ENCODE data around the gene ZNF770. TPM values are rescaled to one million over a fixed set of nuclear protein-coding genes. Genes with fewer than 3 reads are reported as not detected.

ZNF770 gene
- total and polyA plus RNA-seq, 7 experiments from 2014 or later: 32.5 to 146 (median 60.1) TPM

DNA sequence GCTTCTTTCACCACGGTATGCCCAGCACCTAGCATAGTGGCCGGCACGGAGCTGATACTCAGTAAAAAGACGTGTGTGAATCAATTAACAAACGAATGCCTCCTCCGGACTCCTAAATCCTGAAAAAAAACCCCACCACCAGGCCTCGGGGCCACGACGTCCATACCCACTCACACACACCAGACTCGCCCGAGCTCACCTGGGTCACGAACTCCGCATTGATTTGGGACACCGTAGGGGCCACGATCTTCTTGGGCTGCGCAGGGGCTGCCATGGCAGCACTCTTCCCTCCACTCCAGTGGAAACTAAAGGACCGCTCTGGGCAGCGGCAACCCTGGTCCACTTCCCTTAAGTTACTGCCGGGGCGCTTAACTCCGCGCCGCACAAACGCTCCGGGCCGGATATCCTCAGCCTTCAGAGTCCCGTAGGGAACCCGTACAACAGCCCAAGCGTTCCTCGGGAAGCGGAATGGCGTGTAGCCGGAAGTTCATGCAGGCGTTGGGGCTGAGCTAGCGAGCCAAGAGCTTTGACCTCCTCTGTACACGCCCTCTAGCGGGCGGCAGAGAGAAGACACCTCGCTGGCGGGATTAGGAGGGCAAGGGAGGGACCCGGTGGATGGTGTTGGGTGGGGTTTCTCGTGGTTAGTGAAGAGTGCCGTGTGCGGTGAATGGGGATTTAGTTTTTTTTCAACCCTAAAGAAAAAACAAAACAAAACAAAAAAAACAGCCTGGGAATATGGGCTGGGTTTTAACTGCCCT is 18.6 kb downstream of the ZNF770 start, which contains the start of gene AQR:
Gene AQR, minus strand, starts transcription at position 403 of the 758 bp plus-strand sequence. Its CDS starts 129 bp downstream, at position 274.
- Histone ChIP-seq H3K4me3 (ENCODE audit: low read length) (peak within 1 kb of the TSS; percentile 99), H3K9me3 (ENCODE audit: control insufficient read depth in 2 of 3, low read length in 3 of 3) (no peaks in the 10 kb centered on the region), H3K36me3 (ENCODE audit: control insufficient read depth in 2 of 3, insufficient read depth in 3 of 3, low read length in 3 of 3) (peaks cover 0 to 4% (median 0%) of the 10 kb centered on the region in 3 experiments), H3K27me3 (ENCODE audit: control insufficient read depth in 2 of 2, insufficient read depth in 2 of 2, low read length in 2 of 2) (no peaks in the 10 kb centered on the region), H3K4me1 (ENCODE audit: control insufficient read depth in 2 of 2, insufficient read depth in 2 of 2, low read length in 2 of 2) (peaks cover 10 to 15% of the 10 kb centered on the region in 2 donors), H3K27ac (ENCODE audit: low read depth, low read length) (peak within 1 kb of the TSS; percentile 83)
- ChIA-PET POLR2A (interaction anchor here (0.6 to 4.0 kb wide), 9 partner anchors 8 to 744 kb away, joined by 3 to 126 read pairs (median 3); partner anchors contain the start of genes EMC4 and ZNF770), CTCF (interaction anchor here (0.6 to 2.3 kb wide), 8 partner anchors 13 to 835 kb away, joined by 3 to 27 read pairs (median 3); partner anchors contain the start of gene ZNF770)
- H3K36me3 Mint-ChIP-seq: peaks cover 4 to 13% (median 8%) of the 10 kb centered on the region in 5 donors
- no peaks in the 10 kb centered on the region for H3K9me3 Mint-ChIP-seq
- H3K4me3 Mint-ChIP-seq: peak within 1 kb of the TSS; percentile 92 to 99 (median 98)
- intact Hi-C loops (cut with micrococcal nuclease): loop anchor here (1.0 to 10.0 kb wide), 11 partner anchors 17 to 1608 kb away; partner anchors contain the start of genes EMC4 (in 2 of the 2), ZNF770 (in 2 of the 2), AVEN (in 1 of the 2) and CDIN1 (in 1 of the 2)
- peak; percentile 98 for ATAC-seq
- H3K27ac Mint-ChIP-seq: peak within 1 kb of the TSS; percentile 88 to 100 (median 95)
- no peaks in the 10 kb centered on the region for H3K27me3 Mint-ChIP-seq
- peaks cover 30 to 56% (median 51%) of the 10 kb centered on the region in 7 donors for H3K4me1 Mint-ChIP-seq
- peak; percentile 74 to 91 (median 85) for DNase-seq

DNA sequence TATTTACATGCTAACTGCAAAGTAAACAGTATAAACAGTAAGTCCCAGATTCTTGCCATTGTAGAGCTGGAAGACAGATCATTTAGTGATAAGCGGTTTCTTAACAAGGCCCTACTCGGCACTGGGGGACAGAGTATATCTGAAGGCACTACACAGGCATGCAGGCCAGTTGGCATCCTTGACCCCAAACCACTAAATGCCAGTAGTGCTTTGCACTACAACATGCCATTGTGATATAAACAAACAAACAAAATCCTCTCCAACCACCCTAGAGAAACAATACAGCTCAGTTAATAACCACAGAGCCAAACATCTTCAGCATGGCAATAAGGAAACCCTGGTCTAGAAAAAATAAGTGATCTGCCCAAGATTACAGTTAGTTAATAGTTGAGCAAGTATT is 23.8 kb downstream of the ZNF770 start:
- peaks cover 28 to 76% (median 59%) of the 10 kb centered on the region in 7 donors for H3K4me1 Mint-ChIP-seq
- H3K4me3 ChIP-seq (ENCODE audit: low read length): no peak overlapping the region
- H3K36me3 ChIP-seq (ENCODE audit: control insufficient read depth in 2 of 3, insufficient read depth in 3 of 3, low read length in 3 of 3): peaks cover 0 to 18% (median 6%) of the 10 kb centered on the region in 3 experiments
- POLR2A ChIA-PET: no interaction called here
- no peak for ATAC-seq
- no peak overlapping the region for H3K27ac ChIP-seq (ENCODE audit: low read depth, low read length)
- H3K4me1 ChIP-seq (ENCODE audit: control insufficient read depth in 2 of 2, insufficient read depth in 2 of 2, low read length in 2 of 2): peaks cover 10 to 15% of the 10 kb centered on the region in 2 donors
- H3K9me3 Mint-ChIP-seq: no peaks in the 10 kb centered on the region
- peaks cover 8 to 32% (median 15%) of the 10 kb centered on the region in 5 donors for H3K36me3 Mint-ChIP-seq
- CTCF ChIA-PET: no interaction called here
- no peak overlapping the region for H3K4me3 Mint-ChIP-seq
- H3K27me3 ChIP-seq (ENCODE audit: control insufficient read depth in 2 of 2, insufficient read depth in 2 of 2, low read length in 2 of 2): no peaks in the 10 kb centered on the region
- no peaks in the 10 kb centered on the region for H3K9me3 ChIP-seq (ENCODE audit: control insufficient read depth in 2 of 3, low read length in 3 of 3)
- no peak for DNase-seq
- H3K27ac Mint-ChIP-seq: peak overlapping the region in 3 of 9 donors; percentile 10 to 33 (median 28)
- H3K27me3 Mint-ChIP-seq: no peaks in the 10 kb centered on the region
- intact Hi-C loops (cut with micrococcal nuclease): loop anchor here in 1 of 2 donors (10.0 kb wide), 1 partner anchor 739 kb away; the partner anchor contains the start of gene EMC4

DNA sequence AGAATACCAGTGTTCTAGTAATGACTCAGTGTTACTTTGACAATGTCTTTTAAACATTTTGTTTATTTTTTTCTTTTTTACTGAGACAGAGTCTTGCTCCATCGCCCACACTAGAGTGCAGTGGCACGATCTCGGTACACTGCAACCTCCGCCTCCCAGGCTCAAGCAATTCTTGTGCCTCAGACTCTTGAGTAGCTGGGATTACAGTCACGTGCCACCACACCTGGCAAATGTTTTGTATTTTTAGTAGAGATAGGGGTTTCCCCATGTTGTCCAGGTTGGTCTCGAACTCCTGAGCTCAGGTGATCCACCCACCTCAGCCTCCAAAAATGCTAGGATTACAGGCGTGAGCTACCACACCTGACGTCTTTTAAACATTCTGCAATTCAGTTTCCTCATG is 34.2 kb downstream of the ZNF770 start:
- ATAC-seq (no peak), DNase-seq (no peak)
- Histone ChIP-seq H3K27ac (ENCODE audit: low read depth, low read length) (no peak overlapping the region), H3K36me3 (ENCODE audit: control insufficient read depth in 2 of 3, insufficient read depth in 3 of 3, low read length in 3 of 3) (peaks cover 0 to 31% (median 9%) of the 10 kb centered on the region in 3 experiments), H3K4me3 (ENCODE audit: low read length) (no peak overlapping the region), H3K9me3 (ENCODE audit: control insufficient read depth in 2 of 3, low read length in 3 of 3) (no peaks in the 10 kb centered on the region), H3K4me1 (ENCODE audit: control insufficient read depth in 2 of 2, insufficient read depth in 2 of 2, low read length in 2 of 2) (no peaks in the 10 kb centered on the region), H3K27me3 (ENCODE audit: control insufficient read depth in 2 of 2, insufficient read depth in 2 of 2, low read length in 2 of 2) (no peaks in the 10 kb centered on the region)
- Mint-ChIP-seq H3K4me1 (peaks cover 0 to 13% (median 6%) of the 10 kb centered on the region in 7 donors), H3K27me3 (no peaks in the 10 kb centered on the region), H3K4me3 (no peak overlapping the region), H3K27ac (no peak overlapping the region), H3K36me3 (peaks cover 5 to 31% (median 12%) of the 10 kb centered on the region in 5 donors), H3K9me3 (no peaks in the 10 kb centered on the region)
- CTCF ChIA-PET: interaction anchor here (0.6 kb wide), 2 partner anchors 13 to 190 kb away, joined by 3 read pairs; no protein-coding TSS in a partner anchor
- intact Hi-C loops (cut with micrococcal nuclease): loop anchor here in 1 of 2 donors (2.0 kb wide), 1 partner anchor 15 kb away; the partner anchor contains the start of gene AQR
- POLR2A ChIA-PET: interaction anchor here (0.7 kb wide), 1 partner anchor 21 kb away, joined by 5 read pairs; no protein-coding TSS in a partner anchor

DNA sequence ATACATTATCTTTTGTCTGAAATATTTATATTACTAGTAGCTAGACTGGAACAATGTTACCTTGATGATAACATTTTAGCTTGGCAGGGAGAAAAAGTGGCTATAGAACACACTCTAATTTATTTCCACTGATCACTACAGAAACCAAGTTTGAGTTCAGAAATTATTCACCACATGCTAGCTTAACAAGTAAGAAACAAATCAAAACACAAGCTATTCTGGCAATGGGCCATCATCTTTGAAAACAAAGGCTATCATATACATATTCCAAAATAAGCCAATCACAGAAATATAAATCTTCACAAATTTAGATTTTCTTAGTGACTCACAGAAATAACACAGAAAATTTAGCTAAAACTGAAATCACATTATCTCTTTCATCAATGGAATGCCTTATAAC is 35.6 kb downstream of the ZNF770 start:
- Histone ChIP-seq H3K27ac (ENCODE audit: low read depth, low read length) (no peak overlapping the region), H3K36me3 (ENCODE audit: control insufficient read depth in 2 of 3, insufficient read depth in 3 of 3, low read length in 3 of 3) (peaks cover 0 to 35% (median 14%) of the 10 kb centered on the region in 3 experiments), H3K4me3 (ENCODE audit: low read length) (no peak overlapping the region), H3K4me1 (ENCODE audit: control insufficient read depth in 2 of 2, insufficient read depth in 2 of 2, low read length in 2 of 2) (no peaks in the 10 kb centered on the region), H3K27me3 (ENCODE audit: control insufficient read depth in 2 of 2, insufficient read depth in 2 of 2, low read length in 2 of 2) (no peaks in the 10 kb centered on the region), H3K9me3 (ENCODE audit: control insufficient read depth in 2 of 3, low read length in 3 of 3) (no peaks in the 10 kb centered on the region)
- DNase-seq: no peak
- ChIA-PET POLR2A (interaction anchor here (0.6 to 1.4 kb wide), 2 partner anchors 12 to 15 kb away, joined by 3 read pairs; no protein-coding TSS in a partner anchor), CTCF (no interaction called here)
- ATAC-seq: no peak
- no peaks in the 10 kb centered on the region for H3K9me3 Mint-ChIP-seq
- H3K27ac Mint-ChIP-seq: no peak overlapping the region
- peaks cover 5 to 37% (median 20%) of the 10 kb centered on the region in 5 donors for H3K36me3 Mint-ChIP-seq
- no peaks in the 10 kb centered on the region for H3K27me3 Mint-ChIP-seq
- intact Hi-C loops (cut with micrococcal nuclease): loop anchor here in 1 of 2 donors (2.0 kb wide), 1 partner anchor 16 kb away; the partner anchor contains the start of gene AQR
- peaks cover 0 to 13% (median 6%) of the 10 kb centered on the region in 7 donors for H3K4me1 Mint-ChIP-seq
- no peak overlapping the region for H3K4me3 Mint-ChIP-seq

DNA sequence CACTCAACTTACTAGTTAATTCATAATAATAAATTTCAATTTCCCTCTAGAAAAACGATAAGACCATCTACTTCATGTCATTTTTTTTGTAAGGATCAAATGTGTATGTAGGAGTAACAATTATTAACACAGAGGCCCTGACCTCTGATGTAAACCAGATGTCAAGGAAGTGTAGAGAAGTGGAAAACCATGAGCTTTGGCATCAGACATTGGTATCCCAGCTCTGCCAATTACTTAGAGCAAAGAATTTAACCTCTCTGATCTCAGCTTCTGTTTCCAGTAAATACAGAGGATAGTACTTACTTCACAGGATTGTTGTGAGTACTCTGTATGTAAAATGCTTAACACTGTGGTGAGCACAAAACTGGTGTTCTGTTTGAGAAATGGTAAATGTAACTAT is 36.1 kb downstream of the ZNF770 start:
- no peak overlapping the region for H3K27ac ChIP-seq (ENCODE audit: low read depth, low read length)
- peaks cover 5 to 38% (median 20%) of the 10 kb centered on the region in 5 donors for H3K36me3 Mint-ChIP-seq
- no peaks in the 10 kb centered on the region for H3K27me3 ChIP-seq (ENCODE audit: control insufficient read depth in 2 of 2, insufficient read depth in 2 of 2, low read length in 2 of 2)
- H3K36me3 ChIP-seq (ENCODE audit: control insufficient read depth in 2 of 3, insufficient read depth in 3 of 3, low read length in 3 of 3): peaks cover 0 to 36% (median 14%) of the 10 kb centered on the region in 3 experiments
- no peak overlapping the region for H3K4me3 ChIP-seq (ENCODE audit: low read length)
- POLR2A ChIA-PET: interaction anchor here (0.6 to 1.4 kb wide), 3 partner anchors 13 to 16 kb away, joined by 3 to 5 read pairs (median 3); no protein-coding TSS in a partner anchor
- no peaks in the 10 kb centered on the region for H3K9me3 ChIP-seq (ENCODE audit: control insufficient read depth in 2 of 3, low read length in 3 of 3)
- DNase-seq (no peak), ATAC-seq (no peak)
- no peaks in the 10 kb centered on the region for H3K9me3 Mint-ChIP-seq
- CTCF ChIA-PET: interaction anchor here (0.6 kb wide), 1 partner anchor 10 kb away, joined by 4 read pairs; no protein-coding TSS in a partner anchor
- no peak overlapping the region for H3K4me3 Mint-ChIP-seq
- no peaks in the 10 kb centered on the region for H3K4me1 ChIP-seq (ENCODE audit: control insufficient read depth in 2 of 2, insufficient read depth in 2 of 2, low read length in 2 of 2)
- intact Hi-C loops (cut with micrococcal nuclease): loop anchor here in 1 of 2 donors (2.0 kb wide), 1 partner anchor 17 kb away; the partner anchor contains the start of gene AQR
- no peaks in the 10 kb centered on the region for H3K27me3 Mint-ChIP-seq
- peaks cover 0 to 13% (median 6%) of the 10 kb centered on the region in 7 donors for H3K4me1 Mint-ChIP-seq
- H3K27ac Mint-ChIP-seq: no peak overlapping the region

DNA sequence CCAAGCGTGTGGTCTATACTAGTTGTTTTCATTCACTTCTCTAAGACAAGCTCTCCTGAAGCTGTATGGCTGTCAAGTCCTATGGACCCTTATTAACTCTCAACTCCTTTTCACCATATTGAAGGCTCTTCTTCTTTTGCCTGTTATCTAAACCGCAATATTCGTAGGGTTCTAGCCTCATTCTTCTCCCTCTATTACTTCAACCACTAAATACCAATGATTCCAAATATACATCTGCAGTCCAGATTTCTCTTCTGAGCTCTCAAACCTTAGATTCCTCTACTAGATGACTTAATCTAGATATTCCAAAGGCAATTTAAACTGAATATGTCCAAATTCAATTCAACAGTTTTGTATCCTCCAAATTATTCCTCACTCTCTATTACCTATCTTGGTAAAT is 43.2 kb downstream of the ZNF770 start:
- H3K36me3 ChIP-seq (ENCODE audit: control insufficient read depth in 2 of 3, insufficient read depth in 3 of 3, low read length in 3 of 3): peaks cover 11 to 44% (median 14%) of the 10 kb centered on the region in 3 experiments
- H3K4me1 ChIP-seq (ENCODE audit: control insufficient read depth in 2 of 2, insufficient read depth in 2 of 2, low read length in 2 of 2): no peaks in the 10 kb centered on the region
- H3K4me3 Mint-ChIP-seq: no peak overlapping the region
- no peak overlapping the region for H3K4me3 ChIP-seq (ENCODE audit: low read length)
- POLR2A ChIA-PET: interaction anchor here (0.6 kb wide), 1 partner anchor 771 kb away, joined by 4 read pairs; no protein-coding TSS in a partner anchor
- no peak overlapping the region for H3K27ac ChIP-seq (ENCODE audit: low read depth, low read length)
- no peaks in the 10 kb centered on the region for H3K27me3 Mint-ChIP-seq
- ATAC-seq (no peak), DNase-seq (no peak)
- peak overlapping the region in 1 of 9 donors; percentile 0 for H3K27ac Mint-ChIP-seq
- no peaks in the 10 kb centered on the region for H3K27me3 ChIP-seq (ENCODE audit: control insufficient read depth in 2 of 2, insufficient read depth in 2 of 2, low read length in 2 of 2)
- peaks cover 0 to 36% (median 21%) of the 10 kb centered on the region in 5 donors for H3K36me3 Mint-ChIP-seq
- intact Hi-C loops (cut with micrococcal nuclease): no loop called here
- CTCF ChIA-PET: no interaction called here
- H3K4me1 Mint-ChIP-seq: peaks cover 0 to 3% (median 0%) of the 10 kb centered on the region in 7 donors
- no peaks in the 10 kb centered on the region for H3K9me3 ChIP-seq (ENCODE audit: control insufficient read depth in 2 of 3, low read length in 3 of 3)
- H3K9me3 Mint-ChIP-seq: no peaks in the 10 kb centered on the region

All from naive thymus-derived CD4-positive, alpha-beta T cell (primary cell).